Panc1 (cell line): Measurements from ENCODE around the gene KCNAB3.

Source experiments
- SIN3A ChIP-seq: IDR thresholded peaks from 2 replicates; pipeline ENCODE4 v1.6.1; 2012; ENCODE audit warnings: low read depth, mild to moderate bottlenecking, low read length, moderate library complexity, borderline replicate concordance; ENCODE audit not compliant: insufficient read depth
- TF ChIP-seq, protein P1 (sequence below), 2 experiments: IDR thresholded peaks; 2 replicates each; pipeline ENCODE4 v1.6.1; 2011 to 2012; ENCODE audit warnings: low read depth in 2 of 2, control low read depth in 1 of 2, low read length in 1 of 2, mild to moderate bottlenecking in 1 of 2, moderate library complexity in 1 of 2; ENCODE audit not compliant: insufficient read depth in 1 of 2
- TF ChIP-seq, protein P2 (sequence below): fragments of 450-650 bp; IDR thresholded peaks from 2 replicates; pipeline ENCODE4 v1.5.1; 2017; ENCODE audit warnings: mild to moderate bottlenecking

DNA sequence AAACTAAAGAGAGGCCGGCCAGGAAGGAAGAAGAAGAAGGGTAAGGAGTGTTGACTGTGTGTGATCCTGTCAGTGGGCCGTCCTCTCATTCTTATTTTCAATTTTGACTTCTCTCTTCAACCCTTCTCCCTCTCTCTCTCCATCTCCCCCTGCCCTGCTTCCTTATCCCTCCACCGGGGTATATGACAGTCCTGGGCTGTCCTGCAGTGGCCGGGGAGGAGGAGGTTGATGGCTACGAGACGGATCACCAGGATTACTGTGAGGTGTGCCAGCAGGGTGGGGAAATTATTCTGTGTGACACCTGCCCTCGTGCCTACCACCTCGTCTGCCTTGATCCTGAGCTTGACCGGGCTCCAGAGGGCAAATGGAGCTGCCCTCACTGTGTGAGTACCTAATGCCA, 35.4 kb downstream of the KCNAB3 start:
- TF ChIP-seq, protein P1, sequence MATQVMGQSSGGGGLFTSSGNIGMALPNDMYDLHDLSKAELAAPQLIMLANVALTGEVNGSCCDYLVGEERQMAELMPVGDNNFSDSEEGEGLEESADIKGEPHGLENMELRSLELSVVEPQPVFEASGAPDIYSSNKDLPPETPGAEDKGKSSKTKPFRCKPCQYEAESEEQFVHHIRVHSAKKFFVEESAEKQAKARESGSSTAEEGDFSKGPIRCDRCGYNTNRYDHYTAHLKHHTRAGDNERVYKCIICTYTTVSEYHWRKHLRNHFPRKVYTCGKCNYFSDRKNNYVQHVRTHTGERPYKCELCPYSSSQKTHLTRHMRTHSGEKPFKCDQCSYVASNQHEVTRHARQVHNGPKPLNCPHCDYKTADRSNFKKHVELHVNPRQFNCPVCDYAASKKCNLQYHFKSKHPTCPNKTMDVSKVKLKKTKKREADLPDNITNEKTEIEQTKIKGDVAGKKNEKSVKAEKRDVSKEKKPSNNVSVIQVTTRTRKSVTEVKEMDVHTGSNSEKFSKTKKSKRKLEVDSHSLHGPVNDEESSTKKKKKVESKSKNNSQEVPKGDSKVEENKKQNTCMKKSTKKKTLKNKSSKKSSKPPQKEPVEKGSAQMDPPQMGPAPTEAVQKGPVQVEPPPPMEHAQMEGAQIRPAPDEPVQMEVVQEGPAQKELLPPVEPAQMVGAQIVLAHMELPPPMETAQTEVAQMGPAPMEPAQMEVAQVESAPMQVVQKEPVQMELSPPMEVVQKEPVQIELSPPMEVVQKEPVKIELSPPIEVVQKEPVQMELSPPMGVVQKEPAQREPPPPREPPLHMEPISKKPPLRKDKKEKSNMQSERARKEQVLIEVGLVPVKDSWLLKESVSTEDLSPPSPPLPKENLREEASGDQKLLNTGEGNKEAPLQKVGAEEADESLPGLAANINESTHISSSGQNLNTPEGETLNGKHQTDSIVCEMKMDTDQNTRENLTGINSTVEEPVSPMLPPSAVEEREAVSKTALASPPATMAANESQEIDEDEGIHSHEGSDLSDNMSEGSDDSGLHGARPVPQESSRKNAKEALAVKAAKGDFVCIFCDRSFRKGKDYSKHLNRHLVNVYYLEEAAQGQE (IDR thresholded peaks at IDR 0.05; ENCODE audit: insufficient read depth in 1 of 2, low read depth in 2 of 2, low read length in 1 of 2): no peak
- TF ChIP-seq, protein P2, sequence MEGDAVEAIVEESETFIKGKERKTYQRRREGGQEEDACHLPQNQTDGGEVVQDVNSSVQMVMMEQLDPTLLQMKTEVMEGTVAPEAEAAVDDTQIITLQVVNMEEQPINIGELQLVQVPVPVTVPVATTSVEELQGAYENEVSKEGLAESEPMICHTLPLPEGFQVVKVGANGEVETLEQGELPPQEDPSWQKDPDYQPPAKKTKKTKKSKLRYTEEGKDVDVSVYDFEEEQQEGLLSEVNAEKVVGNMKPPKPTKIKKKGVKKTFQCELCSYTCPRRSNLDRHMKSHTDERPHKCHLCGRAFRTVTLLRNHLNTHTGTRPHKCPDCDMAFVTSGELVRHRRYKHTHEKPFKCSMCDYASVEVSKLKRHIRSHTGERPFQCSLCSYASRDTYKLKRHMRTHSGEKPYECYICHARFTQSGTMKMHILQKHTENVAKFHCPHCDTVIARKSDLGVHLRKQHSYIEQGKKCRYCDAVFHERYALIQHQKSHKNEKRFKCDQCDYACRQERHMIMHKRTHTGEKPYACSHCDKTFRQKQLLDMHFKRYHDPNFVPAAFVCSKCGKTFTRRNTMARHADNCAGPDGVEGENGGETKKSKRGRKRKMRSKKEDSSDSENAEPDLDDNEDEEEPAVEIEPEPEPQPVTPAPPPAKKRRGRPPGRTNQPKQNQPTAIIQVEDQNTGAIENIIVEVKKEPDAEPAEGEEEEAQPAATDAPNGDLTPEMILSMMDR: no peak
- no peak for TF ChIP-seq SIN3A
